HCT116 (cell line): ENCODE data around the gene TNFRSF18. TPM values are rescaled to one million over a fixed set of nuclear protein-coding genes. Genes with fewer than 3 reads are reported as not detected.
A peak's percentile ranks its signal among the peaks of the same experiment; 100 is the strongest.

Source experiments
- ATAC-seq: fragments of 200-7000 bp; cut with Tn5 transposase; 2 replicates; pipeline ENCODE4 v1.9.1; 2020; ENCODE audit warnings: mild to moderate bottlenecking, moderate library complexity
- BruUV-seq: library from RNA; stranded (reverse); fragments of 400-500 nt; replicated peaks from 2 replicates; lab custom pipeline; 2021; lab: Mats Ljungman, UMichigan
- CTCF ChIA-PET: fragments of 300-600 bp; sonication (Branson Sonifier 250); formaldehyde crosslinking; loops from one replicate; lab custom pipeline; 2021; ENCODE audit warnings: antibody characterized with exemption; lab: Charles Lee
- POLR2A ChIA-PET: fragments of 300-600, 350-600 bp; sonication (Branson Sonifier 250); formaldehyde crosslinking; loops from one replicate; lab custom pipeline; 2021; ENCODE audit warnings: antibody characterized with exemption; lab: Charles Lee
- RAD21 ChIA-PET, 2 experiments: fragments of 300-600 bp; sonication (Branson Sonifier 250); formaldehyde crosslinking; loops; one replicate each; lab custom pipeline; 2023; ENCODE audit warnings: low total read pairs in 2 of 2; ENCODE audit not compliant: uncharacterized antibody in 2 of 2, unreplicated experiment in 2 of 2, low non-redundant PET in 1 of 2; lab: Charles Lee
- DNase-seq: peaks from one replicate; pipeline ENCODE4 v3.0.0-alpha.2; 2010; ENCODE audit warnings: low read depth, low spot score
- H2AFZ ChIP-seq: fragments of 200-600 bp; shearing (Covaris generic), sonication (generic); 2 replicates; pipeline ENCODE4 v1.6.1; 2017; ENCODE audit warnings: low read depth, mixed run types, mixed read lengths, antibody characterized with exemption, low read length; ENCODE audit not compliant: poor library complexity, severe bottlenecking
- H3K27ac ChIP-seq: 2 replicates; pipeline ENCODE4 v1.5.1; 2012; ENCODE audit warnings: low read depth, low read length
- H3K27me3 ChIP-seq: fragments of 200-600 bp; sonication (generic); 2 replicates; pipeline ENCODE4 v1.6.1; 2016; ENCODE audit warnings: mixed run types, low read length, mixed read lengths; ENCODE audit not compliant: insufficient read depth
- H3K36me3 ChIP-seq, 2 experiments: fragments of 200-500 bp in 1 of 2; fragments of 200-600 bp in 1 of 2; sonication (Bioruptor generic) in 1 of 2; sonication (generic) in 1 of 2; 2 replicates each; pipeline versions ENCODE4 v1.5.1 to v1.6.1; 2014 to 2016; ENCODE audit warnings: low read length in 2 of 2, inconsistent platforms in 1 of 2, mixed read lengths in 1 of 2, mixed run types in 1 of 2; ENCODE audit not compliant: insufficient read depth in 2 of 2, control insufficient read depth in 1 of 2
- H3K4me1 ChIP-seq, 2 experiments: fragments of 200-600 bp in 1 of 2; sonication (generic) in 1 of 2; 2 replicates each; pipeline versions ENCODE4 v1.5.1 to v1.6.1; 2012 to 2017; ENCODE audit warnings: low read length in 2 of 2, inconsistent platforms in 1 of 2, mild to moderate bottlenecking in 1 of 2, mixed read lengths in 1 of 2, mixed run types in 1 of 2, moderate library complexity in 1 of 2; ENCODE audit not compliant: insufficient read depth in 2 of 2, control insufficient read depth in 1 of 2
- H3K4me2 ChIP-seq: fragments of 200-600 bp; sonication (generic); 2 replicates; pipeline ENCODE4 v1.6.1; 2017; ENCODE audit warnings: mixed run types, low read length, mixed read lengths
- H3K4me3 ChIP-seq, 2 experiments: fragments of 200-600 bp in 1 of 2; sonication (generic) in 1 of 2; replicated peaks in 1 of 2; 2 replicates each; pipeline ENCODE4 v1.5.1; 2011 to 2016; ENCODE audit warnings: low read length in 2 of 2, control low read depth in 1 of 2, low read depth in 1 of 2, mild to moderate bottlenecking in 1 of 2, mixed read lengths in 1 of 2, mixed run types in 1 of 2
- H3K79me2 ChIP-seq: fragments of 200-600 bp; sonication (generic); 2 replicates; pipeline ENCODE4 v1.6.1; 2017; ENCODE audit warnings: mild to moderate bottlenecking, mixed run types, low read length, moderate library complexity, mixed read lengths; ENCODE audit not compliant: insufficient read depth
- H3K9ac ChIP-seq: fragments of 200-600 bp; sonication (generic); 2 replicates; pipeline ENCODE4 v1.6.1; 2016; ENCODE audit warnings: low read length, mixed read lengths
- H3K9me2 ChIP-seq: fragments of 200-600 bp; sonication (generic), shearing (Covaris generic); 2 replicates; pipeline ENCODE4 v1.6.1; 2017; ENCODE audit warnings: mixed run types, mild to moderate bottlenecking, moderate library complexity; ENCODE audit not compliant: insufficient read depth
- H3K9me3 ChIP-seq, 2 experiments: fragments of 200-500 bp in 1 of 2; fragments of 200-600 bp in 1 of 2; sonication (Bioruptor generic) in 1 of 2; sonication (generic) in 1 of 2; 2 replicates each; pipeline ENCODE4 v1.6.1; 2014 to 2017; ENCODE audit warnings: low read length in 2 of 2, mixed read lengths in 2 of 2, inconsistent platforms in 1 of 2, low read depth in 1 of 2, mild to moderate bottlenecking in 1 of 2, mixed run types in 1 of 2, moderate library complexity in 1 of 2; ENCODE audit not compliant: control insufficient read depth in 1 of 2, insufficient read depth in 1 of 2
- H4K20me1 ChIP-seq: fragments of 200-600 bp; sonication (generic), shearing (Covaris generic); 2 replicates; pipeline ENCODE4 v1.6.1; 2017; ENCODE audit warnings: mixed run types, mild to moderate bottlenecking, moderate library complexity; ENCODE audit not compliant: insufficient read depth
- POLR2A ChIP-seq: IDR thresholded peaks from 2 replicates; pipeline ENCODE4 v1.7.0; 2011; ENCODE audit warnings: borderline replicate concordance; ENCODE audit not compliant: insufficient read depth, insufficient read length; ENCODE audit errors: extremely low read depth
- POLR2AphosphoS5 ChIP-seq: IDR thresholded peaks from 2 replicates; pipeline ENCODE4 v1.6.1; 2011; ENCODE audit warnings: mild to moderate bottlenecking, low read depth, low read length, moderate library complexity
- SP1 ChIP-seq: IDR thresholded peaks from 2 replicates; pipeline ENCODE4 v1.6.1; 2012; ENCODE audit warnings: low read depth
- TCF7L2 ChIP-seq: IDR thresholded peaks from 2 replicates; pipeline ENCODE4 v1.7.0; 2011; ENCODE audit warnings: borderline replicate concordance, inconsistent platforms; ENCODE audit not compliant: insufficient read depth, insufficient read length; ENCODE audit errors: extremely low read depth
- YY1 ChIP-seq: IDR thresholded peaks from 2 replicates; pipeline ENCODE4 v1.6.1; 2011; ENCODE audit warnings: low read length, low read depth, moderate library complexity, mild to moderate bottlenecking; ENCODE audit not compliant: insufficient replicate concordance; ENCODE audit errors: extremely low read depth
- ZFX ChIP-seq: fragments of 450-650 bp; IDR thresholded peaks from 2 replicates; pipeline ENCODE4 v1.6.1; 2017
- intact Hi-C: fragments of 100-400 bp; cut with micrococcal nuclease; formaldehyde crosslinking; loops from 2 replicates; pipeline ENCODE4 v1.10.0; 2022
- total RNA-seq: library from RNA; stranded (reverse); gene quantifications from one replicate; pipeline ENCODE4 v1.2.1, GENCODE V29; 2021; ENCODE audit not compliant: unreplicated experiment

Gene TNFRSF18
- total RNA-seq, 1 experiment from 2014 or later: 56.2 TPM

DNA sequence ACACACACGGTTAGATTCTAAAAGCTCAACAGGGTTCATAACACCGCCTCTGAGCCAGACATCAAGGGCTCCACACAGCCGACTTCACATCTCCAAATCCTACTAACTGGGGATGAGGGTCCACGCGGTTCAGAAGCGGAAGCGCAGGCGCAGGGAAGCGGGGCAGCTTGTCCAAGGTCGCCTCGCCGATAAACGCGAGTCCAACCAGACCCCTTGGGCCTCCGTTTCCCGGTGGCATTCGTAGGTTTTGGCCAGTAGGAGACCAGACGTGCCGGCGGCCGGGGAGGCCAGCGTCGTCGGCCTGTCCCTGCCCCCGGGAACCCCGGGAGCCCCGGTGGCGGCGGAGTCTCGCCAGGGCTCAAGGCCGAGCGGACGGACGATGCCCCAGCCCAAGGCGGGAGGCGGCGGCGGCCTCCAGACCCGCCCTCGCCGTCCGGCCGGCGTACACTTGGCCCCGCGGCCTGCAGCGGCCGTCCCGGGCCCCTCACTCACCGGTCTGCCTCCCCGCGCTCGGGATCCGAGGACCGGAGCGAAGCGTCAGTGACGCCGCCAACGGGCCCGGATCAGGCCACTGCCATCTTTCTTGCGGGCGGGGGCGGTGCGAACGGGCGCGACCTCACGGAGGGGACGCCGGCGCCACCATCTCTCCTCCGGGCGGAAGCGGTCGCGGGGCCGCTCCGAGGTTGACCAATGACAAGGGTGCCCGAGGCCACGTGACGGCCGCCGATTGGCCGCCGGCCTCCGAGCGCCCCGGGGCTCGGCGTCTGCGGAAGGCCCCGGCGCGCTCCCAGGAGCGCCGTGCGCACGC, 25.2 kb upstream of the TNFRSF18 start, which contains the start of gene SDF4:
Gene SDF4, minus strand, starts transcription at position 602 of the 808 bp plus-strand sequence. CDS start 3,229 bp downstream, outside the sequence.
- no peaks in the 10 kb centered on the region for H3K9me2 ChIP-seq
- peaks cover 70% of the 10 kb centered on the region for H3K79me2 ChIP-seq
- H3K9ac ChIP-seq: peak within 1 kb of the TSS; percentile 81
- no peaks in the 10 kb centered on the region for H4K20me1 ChIP-seq
- peak within 1 kb of the TSS; percentile 98 for H3K27ac ChIP-seq
- H3K4me3 ChIP-seq: peak within 1 kb of the TSS; percentile 68 to 87
- ChIA-PET RAD21 (no interaction called here), POLR2A (interaction anchor here (1.1 kb wide), 1 partner anchor 74 kb away, joined by 3 read pairs; no protein-coding TSS in a partner anchor), CTCF (interaction anchor here (1.4 kb wide), 1 partner anchor 109 kb away, joined by 10 read pairs; no protein-coding TSS in a partner anchor)
- H3K27me3 ChIP-seq: no peaks in the 10 kb centered on the region
- peak; percentile 91 for ATAC-seq
- intact Hi-C loops: loop anchor here (2.0 kb wide), 1 partner anchor 109 kb away; no protein-coding TSS in a partner anchor
- H3K9me3 ChIP-seq: no peaks in the 10 kb centered on the region
- DNase-seq: peak; percentile 88
- TF ChIP-seq ZFX (peak; percentile 84; the same call in 1 of the 2 replicates), POLR2AphosphoS5 (peak; percentile 75), POLR2A (peak; percentile 44), YY1 (peak; percentile 100), SP1 (no peak), TCF7L2 (peak; percentile 17)
- peaks cover 7 to 18% of the 10 kb centered on the region in 2 experiments; a peak in 2 of 4 replicates for H3K36me3 ChIP-seq
- peaks cover 3 to 19% of the 10 kb centered on the region in 2 experiments; a peak in 1 of 4 replicates for H3K4me1 ChIP-seq
- peak within 1 kb of the TSS; percentile 76 for H3K4me2 ChIP-seq
- H2AFZ ChIP-seq: no peak within 1 kb of the TSS
- BruUV-seq: no TSS peak
